ENCODE results near the gene LRRC28.

DNA sequence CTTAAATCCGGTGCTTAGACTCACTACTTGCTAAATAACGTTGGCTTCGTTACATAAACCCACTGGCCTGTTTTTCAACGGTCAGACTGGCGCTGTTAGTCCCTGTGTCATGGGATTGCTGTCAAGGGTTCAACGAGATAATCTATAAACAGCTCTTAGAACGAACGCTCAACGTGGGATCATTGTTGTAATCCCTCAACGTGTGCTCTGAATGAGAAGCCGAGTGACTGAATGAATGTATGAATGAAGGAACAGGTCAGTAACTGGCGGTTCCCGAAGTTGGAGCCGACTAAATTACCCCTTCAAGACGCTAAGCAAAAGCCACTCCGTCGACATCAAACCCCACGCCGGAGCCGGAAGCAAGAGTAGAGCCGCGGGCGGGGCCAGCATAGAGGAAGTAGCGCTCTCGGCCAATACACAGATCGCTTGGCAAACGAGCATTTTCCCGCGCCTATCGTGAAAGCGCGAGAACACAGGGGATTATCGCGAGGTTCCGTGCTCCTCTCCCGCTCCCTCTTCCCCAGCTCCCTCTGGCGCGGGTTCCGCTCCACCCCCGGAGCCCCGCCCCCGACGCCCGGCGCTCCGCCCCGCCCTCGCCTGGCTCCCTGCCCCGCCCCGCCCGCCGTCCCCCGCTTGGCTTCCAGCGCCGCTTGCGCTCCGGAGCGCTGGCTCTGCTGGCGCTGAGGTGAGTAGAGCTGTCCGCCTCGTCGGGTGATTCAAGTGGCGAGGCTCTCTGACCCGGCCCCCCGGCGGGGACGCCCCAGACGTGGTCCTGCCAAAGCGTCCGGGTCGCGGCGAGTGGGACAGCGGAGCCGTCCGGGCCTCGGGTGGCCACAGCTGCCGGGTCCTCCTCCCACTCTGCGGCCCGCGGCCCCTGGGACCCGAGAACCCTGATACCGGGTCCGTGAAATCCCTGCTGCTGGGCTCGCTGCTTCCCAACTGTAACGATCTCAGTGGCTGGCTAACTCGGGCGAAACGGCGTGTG lies at the start of gene LRRC28:
- TF ChIP-seq POLR2AphosphoS5 (IDR thresholded peaks at IDR 0.05) (peak; percentile 90 to 98 (median 96)), POLR2A (IDR thresholded peaks at IDR 0.05) (peak; percentile 91)
- TF ChIP-seq, protein P1, sequence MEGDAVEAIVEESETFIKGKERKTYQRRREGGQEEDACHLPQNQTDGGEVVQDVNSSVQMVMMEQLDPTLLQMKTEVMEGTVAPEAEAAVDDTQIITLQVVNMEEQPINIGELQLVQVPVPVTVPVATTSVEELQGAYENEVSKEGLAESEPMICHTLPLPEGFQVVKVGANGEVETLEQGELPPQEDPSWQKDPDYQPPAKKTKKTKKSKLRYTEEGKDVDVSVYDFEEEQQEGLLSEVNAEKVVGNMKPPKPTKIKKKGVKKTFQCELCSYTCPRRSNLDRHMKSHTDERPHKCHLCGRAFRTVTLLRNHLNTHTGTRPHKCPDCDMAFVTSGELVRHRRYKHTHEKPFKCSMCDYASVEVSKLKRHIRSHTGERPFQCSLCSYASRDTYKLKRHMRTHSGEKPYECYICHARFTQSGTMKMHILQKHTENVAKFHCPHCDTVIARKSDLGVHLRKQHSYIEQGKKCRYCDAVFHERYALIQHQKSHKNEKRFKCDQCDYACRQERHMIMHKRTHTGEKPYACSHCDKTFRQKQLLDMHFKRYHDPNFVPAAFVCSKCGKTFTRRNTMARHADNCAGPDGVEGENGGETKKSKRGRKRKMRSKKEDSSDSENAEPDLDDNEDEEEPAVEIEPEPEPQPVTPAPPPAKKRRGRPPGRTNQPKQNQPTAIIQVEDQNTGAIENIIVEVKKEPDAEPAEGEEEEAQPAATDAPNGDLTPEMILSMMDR (IDR thresholded peaks at IDR 0.05) = no peak

All from breast epithelium (tissue), 3 donors.